Measurements from ENCODE around the gene TCF12.

TCF12 gene

GRCh38 chr15:57053470-57053869, 135.0 kb downstream of the TCF12 start:
- no peak for DNase-seq

GRCh38 chr15:57054204-57054750, 135.8 kb downstream of the TCF12 start:
- DNase-seq: peak; percentile 7

DNA sequence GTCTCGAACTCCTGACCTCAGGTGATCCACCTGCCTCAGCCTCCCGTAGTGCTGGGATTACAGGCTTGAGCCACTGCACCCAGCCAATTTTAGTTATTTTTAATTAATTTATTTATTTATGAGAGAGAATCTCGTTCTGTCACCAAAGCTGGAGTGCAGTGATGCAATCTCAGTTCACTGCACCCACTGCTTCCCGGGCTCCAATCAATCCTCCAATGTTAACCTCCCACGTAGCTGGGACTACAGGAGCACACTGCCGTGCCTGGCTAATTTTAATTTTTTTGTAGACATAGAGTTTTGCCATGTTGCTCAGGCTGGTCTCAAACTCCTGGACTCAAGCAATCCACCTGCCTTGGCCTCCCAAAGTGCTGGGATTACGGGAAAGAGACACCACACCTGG, 137.9 kb downstream of the TCF12 start:
- no peak for DNase-seq

DNA sequence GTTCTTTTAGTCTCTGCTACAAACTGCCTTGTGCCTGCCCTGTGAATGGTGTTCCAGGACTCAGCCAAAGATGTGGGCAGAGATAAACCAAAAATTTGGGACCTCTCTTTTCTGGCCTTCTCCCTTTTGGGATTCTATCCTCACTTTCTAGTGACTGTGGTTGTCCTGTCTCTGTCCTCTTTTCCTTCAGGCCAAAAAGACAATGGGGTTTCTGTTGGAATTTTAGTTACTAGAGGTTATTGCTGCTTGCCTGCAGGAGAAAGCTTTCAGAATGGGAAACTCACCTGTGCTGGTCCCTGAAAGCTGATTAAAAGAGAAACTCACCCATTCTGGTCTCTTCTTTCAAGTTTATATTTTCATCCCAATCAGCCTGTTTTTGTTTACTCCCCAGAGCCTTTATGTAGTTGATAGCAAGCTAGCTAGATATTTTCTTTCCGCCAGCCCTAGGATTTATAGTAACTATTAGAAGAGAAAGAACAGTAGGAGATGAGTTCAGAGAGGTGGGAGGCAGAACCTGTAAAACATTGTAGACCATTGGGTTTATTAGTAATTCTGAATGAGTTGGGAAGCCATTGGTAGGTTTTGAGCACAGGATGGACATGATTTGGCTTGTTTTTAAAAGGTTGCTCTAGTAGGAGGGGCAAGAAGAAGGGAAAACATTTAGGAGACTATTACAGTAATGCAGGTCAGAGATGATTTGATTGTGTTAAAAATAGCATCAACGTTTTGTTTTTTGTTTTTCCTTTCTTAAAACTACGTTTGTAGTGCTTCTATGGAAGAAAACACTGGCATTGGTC, 138.9 kb downstream of the TCF12 start:
- no peak for DNase-seq

DNA sequence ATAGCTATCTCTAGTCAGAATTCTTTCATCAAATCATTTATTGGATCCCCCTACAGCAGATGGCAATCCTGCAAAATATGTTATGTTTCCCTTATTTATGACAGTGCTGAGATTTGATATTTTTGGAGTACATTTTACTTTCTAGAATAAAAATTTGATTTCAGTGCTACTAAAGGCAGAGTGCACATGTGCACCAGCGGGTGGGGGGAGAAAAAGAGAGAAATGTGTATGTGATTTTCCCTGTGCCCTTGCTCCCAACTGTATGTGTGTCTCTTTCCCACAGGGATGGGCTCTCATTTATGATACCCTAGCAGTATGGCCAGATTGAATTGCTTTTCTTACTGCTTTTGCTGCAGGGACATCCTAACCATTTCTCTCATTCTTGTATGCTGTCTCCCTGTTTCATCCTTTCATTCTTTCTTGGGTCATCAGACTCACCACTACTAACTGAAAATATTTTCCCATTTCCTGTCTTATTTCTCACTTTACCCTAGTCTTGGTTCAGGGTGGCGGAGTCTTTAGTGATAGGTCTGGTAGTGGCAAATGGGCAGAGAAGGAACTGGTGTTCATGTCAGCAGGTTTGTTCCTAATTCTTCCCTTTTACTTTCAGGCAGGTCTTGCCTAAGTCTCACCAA, 140.7 kb downstream of the TCF12 start:
- DNase-seq: no peak

DNA sequence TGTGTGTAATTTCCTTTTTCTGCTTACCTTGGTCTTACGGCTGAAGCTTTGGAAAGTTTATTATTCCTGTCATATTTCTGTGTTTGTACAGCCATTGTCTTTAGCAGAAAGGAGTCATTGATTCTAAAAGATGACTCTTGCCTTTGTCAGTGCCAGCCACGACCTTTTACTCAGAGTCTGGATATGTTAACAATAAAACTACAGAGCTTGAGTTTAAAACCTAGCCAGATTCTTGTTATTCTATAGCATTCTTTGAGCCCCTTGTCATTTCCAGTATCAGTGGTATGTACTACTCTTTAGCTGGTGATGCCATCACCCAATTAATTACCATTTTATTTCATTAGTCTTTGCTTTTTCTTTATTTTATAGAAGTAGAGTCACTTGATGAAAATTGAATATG, 142.4 kb downstream of the TCF12 start:
- DNase-seq: no peak

GRCh38 chr15:57061281-57061680, 142.8 kb downstream of the TCF12 start:
- no peak for DNase-seq

GRCh38 chr15:57061696-57062095, 143.3 kb downstream of the TCF12 start:
- DNase-seq: no peak

DNA sequence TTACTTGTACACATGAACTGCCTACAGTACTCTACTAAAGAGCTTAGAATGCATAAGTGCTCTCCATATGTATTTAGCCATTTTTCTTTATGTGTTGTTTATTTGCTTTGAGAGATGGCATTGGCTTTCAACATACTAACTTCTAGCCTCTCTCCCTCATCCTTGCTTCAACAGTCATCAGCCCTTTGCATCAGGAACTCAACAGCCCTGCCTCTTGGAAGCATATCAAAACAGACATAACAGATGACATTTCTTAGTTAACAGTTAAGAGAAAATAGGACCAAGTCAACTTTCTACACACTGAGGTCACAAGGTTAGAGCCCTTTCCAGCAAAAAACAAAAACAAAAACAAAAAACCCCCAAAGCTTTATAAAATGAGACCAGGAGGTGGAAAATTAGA, 145.6 kb downstream of the TCF12 start:
- no peak for DNase-seq

GRCh38 chr15:57069423-57069822, 151.0 kb downstream of the TCF12 start:
- no peak for DNase-seq

DNA sequence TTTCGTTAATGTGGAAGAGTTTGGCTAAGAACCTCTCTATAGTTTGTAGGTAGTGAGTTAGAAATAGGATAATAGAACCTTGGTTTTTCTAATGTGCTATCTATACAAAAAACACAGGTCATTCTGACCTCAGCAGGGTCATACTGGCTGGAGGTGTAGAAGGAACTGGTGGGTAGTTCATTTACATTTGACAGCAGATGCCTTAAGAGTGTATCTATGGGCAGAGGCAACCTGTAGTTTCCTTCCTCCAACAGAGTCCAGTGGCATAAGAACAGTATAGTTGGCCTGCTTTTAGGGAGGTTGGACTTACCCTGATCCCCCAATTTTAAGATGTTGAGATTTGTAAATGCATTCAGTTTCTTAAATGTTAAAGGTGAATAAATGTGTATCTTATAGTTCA, 152.2 kb downstream of the TCF12 start:
- no peak for DNase-seq

DNA sequence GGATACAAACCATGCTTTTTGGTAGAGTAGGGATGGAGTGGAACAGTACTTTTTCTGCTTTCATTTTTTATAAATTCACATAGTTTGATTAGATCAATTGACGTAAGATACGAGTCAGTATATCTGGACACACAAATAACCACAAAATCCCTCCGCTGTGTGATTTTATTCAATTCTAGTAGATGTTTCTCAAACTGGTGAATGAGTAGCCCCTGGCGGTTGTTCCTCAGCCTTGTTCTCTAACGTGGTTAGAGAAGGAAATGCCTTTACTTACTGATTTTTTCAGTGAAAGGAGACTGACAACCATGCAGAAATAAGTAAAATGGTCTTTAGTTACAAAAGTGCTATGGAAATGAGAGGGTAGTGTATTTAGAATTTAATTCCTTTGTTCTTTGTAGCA, 161.0 kb downstream of the TCF12 start:
- no peak for DNase-seq

GRCh38 chr15:57079931-57080620, 161.6 kb downstream of the TCF12 start:
- DNase-seq: no peak

- DNase-seq: no peak
Measured at GRCh38 chr15:57082054-57082728, 163.7 kb downstream of the TCF12 start.

DNA sequence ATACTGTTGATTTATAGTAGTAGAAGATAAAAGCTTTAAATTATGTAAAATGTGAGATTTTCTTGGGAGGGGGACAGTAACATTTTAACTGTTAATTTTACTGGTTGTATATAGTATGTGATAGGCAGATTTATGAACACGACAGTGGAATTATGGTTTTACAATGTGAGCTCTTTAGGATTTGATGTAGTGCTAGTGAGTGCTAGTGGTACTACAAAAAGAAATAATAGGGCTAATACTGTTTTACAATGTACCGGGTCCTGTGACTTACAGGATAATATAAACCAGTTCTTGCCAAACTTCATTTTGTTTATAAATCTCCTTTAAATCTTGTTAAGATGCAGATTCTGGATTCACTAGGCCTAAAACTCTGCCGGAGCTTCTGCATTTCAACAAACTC, 165.7 kb downstream of the TCF12 start:
- no peak for DNase-seq

GRCh38 chr15:57085267-57085666, 166.8 kb downstream of the TCF12 start:
- DNase-seq: no peak

DNA sequence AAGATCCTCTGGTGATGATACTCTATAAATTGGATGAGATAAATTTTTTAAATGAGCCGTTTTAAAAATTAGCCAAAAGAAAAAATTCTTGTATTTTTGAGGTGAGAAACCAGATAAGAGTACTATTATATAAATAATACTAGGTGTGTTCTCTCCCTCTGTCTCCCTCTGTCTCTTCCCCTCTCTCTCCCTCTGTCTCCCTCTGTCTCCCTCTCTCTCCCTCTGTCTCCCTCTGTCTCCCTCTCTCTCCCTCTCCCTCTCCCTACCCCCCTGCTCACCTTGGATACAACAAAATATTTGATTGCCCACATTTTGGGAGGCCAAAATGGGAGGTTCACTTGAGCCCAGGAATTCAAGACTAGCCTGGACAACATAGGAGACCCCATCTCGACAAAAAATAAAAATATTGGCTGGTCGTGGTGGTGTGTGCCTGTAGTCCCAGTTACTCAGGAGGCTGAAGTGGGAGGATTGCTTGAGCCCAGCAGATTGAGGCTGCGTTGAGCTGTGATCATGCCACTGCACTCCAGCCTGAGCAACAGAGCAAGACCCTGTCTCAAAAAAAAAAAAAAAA, 168.5 kb downstream of the TCF12 start:
- no peak for DNase-seq

DNA sequence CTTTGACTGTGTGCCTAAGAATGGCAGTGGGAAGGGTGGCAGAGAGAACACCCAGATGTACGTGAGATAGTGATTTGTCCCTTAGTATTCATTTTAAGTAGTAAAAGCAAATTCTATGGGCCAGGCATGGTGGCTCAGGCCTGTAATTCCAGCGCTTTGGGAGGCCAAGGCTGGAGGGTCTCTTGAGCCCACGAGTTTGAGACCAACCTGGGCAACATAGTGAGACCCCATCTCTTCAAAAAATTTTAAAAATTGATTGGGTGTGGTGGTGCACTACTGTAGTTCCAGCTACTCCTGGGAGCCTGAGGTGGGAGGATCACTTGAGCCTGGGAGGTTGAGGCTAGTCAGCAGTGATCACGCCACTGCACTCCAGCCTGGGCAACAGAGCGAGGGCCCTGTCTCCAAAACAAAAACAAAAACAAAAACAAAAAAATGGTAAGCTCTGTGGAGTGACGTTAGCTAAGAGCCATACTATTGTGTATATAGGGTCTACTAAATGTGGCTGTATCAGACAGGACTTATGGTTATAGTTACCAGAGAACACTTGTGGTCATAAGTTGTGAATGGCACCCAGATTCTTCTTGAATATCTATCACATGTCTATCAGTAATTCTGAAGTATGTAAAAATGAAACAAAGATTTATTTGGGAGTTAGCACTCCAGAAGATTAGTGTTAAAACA, 171.5 kb downstream of the TCF12 start:
- DNase-seq: no peak

- no peak for DNase-seq
Measured at GRCh38 chr15:57090496-57090859, 172.0 kb downstream of the TCF12 start.

- no peak for DNase-seq
Measured at GRCh38 chr15:57091636-57092035, 173.2 kb downstream of the TCF12 start.

DNA sequence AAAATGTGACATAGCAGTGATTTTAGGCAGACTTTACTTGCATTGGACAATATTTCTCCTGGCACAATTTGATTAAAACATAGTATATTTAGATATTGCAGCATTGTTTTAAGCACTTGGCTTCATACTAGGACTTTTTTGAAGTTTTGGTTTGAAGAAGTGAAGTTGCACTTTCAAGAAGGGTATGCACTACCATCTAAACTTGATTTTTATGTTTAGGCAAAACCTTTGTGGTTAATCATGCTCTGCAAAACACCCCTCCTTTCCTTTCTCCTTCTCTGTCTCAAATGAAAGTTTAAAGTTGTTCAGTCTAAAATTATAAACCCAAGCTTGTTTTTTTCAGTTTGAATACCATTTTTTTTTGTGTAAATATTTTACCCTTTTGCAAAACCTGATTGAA, 173.8 kb downstream of the TCF12 start:
- DNase-seq: no peak

Data from right kidney (tissue), 1 donor.